DMS153 (cell line): Measurements from ENCODE around the gene EXD2.
"Not testable (repeated sequence)": the region's sequence is repeated elsewhere in the genome, so short reads cannot be mapped to it uniquely, and the experiment has no call there.

Experiments used
- DNase-seq: peaks from one replicate; lab custom pipeline; 2025; lab: John Stamatoyannopoulos, UW

The EXD2 gene

DNA sequence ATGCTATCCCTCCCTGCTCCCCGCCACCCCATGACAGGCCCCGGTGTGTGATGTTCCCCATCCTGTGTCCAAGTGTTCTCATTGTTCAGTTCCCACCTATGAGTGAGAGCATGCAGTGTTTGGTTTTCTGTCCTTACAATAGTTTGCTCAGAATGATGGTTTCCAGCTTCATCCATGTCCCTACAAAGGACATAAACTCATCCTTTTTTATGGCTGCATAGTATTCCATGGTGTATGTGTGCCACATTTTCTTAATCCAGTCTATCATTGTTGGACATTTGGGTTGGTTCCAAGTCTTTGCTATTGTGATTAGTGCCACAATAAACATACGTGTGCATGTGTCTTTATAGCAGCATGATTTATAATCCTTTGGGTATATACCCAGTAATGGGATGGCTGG lies 86.1 kb downstream of the EXD2 start:
- DNase-seq, result not testable (repeated sequence)

DNA sequence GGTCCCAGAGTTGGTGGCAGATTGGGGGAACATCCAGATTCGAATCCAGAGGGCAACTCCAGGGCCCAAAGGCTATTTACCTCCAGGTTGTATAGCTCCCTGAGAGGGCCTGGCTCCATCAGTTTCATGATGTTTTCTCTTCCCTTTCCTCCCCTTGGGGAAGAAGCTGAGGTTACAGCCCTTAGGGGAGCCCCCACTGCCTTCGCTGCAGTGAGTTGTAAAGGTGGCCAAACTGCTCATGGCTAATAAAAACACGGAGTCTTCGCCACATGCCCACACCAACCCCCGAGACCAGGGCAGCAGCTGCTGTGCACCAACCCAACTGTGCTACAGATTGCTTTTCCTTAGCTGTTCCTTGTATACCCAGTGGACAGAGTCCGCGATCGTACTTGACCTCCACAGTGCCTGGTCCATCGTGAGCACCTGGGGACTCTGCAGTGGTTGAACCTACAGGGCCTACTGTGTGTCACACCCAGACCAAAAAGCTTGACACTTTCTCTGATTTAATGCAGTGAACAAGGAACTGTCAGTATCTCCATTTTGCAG lies 89.5 kb downstream of the EXD2 start:
- DNase-seq, result no peak

GRCh38 chr14:69281450-69282169 lies 90.3 kb downstream of the EXD2 start:
- peak; percentile 34 for DNase-seq

DNA sequence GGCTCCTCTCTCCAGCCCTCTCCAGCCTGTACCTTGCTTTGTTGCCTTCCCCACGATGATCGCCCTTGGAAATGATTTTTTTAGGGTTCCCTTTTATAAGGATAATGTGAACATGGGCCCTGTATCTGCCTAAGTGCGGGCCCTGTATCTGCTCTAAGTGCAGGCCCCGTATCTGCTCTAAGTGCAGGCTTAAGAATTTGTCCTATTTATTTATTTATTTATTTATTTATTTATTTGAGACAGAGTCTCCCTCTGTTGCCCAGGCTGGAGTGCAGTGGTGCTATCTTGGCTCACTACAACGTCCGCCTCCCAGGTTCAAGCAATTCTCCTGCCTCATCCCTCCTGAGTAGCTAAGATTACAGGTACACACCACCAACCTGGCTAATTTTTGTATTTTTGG lies 91.2 kb downstream of the EXD2 start:
- DNase-seq, result no peak

- no peak for DNase-seq
These were observed 92.9 kb downstream of the EXD2 start for GRCh38 chr14:69284170-69284569.

- no peak for DNase-seq
These were observed 94.5 kb downstream of the EXD2 start for GRCh38 chr14:69285661-69286255.

DNA sequence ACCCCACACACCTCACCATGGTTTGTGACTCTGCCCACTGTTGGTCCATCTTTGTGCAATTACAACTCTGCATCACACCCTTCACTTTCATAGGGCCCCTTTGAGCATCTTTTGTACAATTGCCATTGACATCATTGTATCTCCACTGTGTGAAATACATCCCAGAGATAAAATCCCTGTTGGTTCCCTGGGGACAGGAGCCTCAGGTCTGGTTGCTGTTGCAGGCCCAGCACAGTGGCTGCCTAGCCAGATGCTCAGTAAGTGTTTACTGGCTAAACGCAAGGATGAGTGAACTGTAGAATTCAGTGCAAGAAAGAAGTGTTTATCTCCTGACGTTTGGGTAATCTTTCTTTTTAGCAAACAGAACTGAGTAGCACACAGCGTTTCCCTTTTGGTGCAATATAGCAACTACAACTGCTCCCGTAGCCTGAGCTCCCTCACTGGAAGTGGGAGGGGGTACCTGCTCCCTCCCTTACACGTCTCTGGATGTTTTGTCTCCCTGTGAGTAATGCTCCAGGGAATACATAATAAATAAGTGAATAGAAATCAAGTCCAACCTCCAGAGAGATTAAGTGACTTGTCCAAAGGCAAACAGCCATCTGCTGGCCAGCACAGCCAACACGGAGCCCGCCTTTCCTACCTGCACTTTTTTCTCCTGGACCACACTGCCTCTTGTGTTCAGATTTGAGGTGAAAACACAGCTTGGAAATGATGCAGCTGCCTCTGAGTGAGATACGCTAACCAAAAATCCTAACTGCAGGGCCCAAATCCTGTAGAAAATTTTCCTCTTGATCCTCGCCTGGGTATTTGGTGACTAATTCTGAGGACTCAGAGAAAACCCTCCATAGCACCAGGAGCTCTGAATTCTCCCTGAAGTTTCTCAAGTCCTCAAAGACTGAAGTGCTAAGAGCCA lies 96.1 kb downstream of the EXD2 start:
- peak; percentile 14 for DNase-seq

GRCh38 chr14:69288011-69288771 lies 96.9 kb downstream of the EXD2 start:
- no peak for DNase-seq

DNA sequence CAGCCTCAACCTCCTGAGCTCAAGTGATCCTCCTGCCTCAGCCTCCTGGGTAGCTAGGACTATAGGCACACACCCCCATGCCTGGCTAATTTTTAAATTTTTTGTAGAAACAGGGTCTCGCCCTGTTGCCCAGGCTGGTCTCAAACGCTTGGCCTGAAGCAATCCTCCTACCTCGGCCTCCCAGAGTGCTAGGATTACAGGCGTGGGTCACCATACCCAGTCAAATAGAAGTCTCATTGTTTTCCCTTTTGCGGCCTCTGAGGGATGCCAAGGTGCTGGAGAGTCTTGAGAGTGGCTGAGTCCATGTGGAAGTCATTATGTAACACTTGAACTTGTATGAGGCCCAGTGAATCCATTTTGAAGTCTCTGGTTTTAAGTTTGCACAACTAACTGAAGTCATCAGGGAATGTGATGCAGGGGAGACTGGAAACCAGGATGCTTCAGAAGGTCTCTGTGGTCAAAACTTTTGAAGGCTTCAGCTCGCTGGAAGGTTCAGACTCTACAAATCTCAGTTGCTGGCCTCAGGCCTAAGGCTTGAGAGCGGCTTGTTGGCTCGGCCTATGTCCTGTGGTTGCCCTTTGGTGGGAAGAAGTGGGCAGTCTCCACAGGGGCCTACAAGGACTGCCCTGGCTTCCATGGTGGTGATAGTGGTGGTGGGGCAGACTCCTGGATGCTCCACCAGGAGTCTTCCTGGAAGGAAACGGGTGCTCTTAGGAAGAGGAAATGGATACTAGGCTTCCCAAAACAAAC lies 97.8 kb downstream of the EXD2 start:
- DNase-seq, result no peak

GRCh38 chr14:69289811-69290520 lies 98.7 kb downstream of the EXD2 start:
- DNase-seq, result no peak

DNA sequence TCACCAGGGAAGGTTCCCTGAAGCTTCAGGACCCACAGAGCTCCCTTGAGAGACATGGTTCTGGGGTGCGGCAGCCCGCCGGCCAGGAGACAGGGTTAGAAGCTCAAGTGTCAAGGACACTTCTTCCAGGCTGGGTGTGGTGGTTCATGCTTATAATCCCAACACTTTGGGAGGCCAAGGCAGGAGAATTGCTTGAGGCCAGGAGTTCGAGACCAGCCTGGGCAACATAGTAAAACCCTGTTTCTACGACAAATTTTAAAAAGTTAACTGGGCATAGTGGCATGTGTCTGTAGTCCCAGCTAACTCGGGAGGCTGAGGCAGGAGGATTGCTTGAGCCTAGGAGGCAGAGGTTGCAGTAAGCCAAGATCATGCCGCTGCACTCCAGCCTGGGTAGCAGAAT lies 99.6 kb downstream of the EXD2 start:
- not testable (repeated sequence) for DNase-seq

- DNase-seq, result no peak
These were observed 100.1 kb downstream of the EXD2 start for GRCh38 chr14:69291396-69291795.

DNA sequence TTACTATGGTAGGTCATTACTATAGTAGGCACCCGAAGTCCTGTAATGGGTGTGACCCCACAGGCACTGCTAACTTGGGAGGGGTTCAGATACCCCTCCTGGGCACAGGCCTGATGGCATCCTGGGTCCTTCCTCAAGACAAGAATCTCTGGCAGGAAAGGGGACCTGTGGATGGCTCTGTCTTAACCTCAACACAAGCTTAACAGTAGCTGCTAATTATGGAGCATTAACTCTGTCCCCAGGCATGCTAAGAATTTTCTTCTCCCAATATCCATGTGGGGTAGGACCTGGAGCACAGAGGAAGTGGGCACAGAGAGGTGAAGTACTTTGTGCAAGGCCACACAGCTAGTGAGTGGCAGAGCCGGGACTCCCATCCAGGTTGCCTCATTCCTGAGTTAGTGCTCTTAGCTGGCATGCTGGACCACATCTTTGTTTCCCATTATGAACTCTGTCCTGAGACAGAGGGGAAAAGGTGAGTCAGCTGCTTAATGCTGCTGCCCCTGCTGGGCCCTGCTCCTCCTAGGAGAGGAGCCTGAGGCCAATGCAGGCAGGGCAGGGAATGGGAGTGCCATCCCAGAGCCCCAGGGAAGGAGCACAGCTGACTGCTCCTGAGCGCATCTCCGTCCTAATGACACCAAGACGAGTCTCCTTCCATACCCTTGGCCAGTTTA lies 100.7 kb downstream of the EXD2 start:
- DNase-seq, result no peak
